Activated B cell treated with CpG ODN at 0.5 μM for 24 hours (primary cell): ENCODE results near the gene SUFU. TPM values are rescaled to one million over a fixed set of nuclear protein-coding genes. Genes with fewer than 3 reads are reported as not detected.
A peak's percentile ranks its signal among the peaks of the same experiment; 100 is the strongest.

Source experiments
- ATAC-seq: fragments of 200-7000 bp; cut with Tn5 transposase; one replicate; pipeline ENCODE4 v1.10.0; 2021; ENCODE audit warnings: low read depth, mild to moderate bottlenecking, moderate library complexity
- CTCF ChIA-PET: fragments of 350-600 bp; sonication (Branson Sonifier 250); formaldehyde crosslinking; loops from one replicate; lab custom pipeline; 2021; ENCODE audit warnings: antibody characterized with exemption; lab: Charles Lee
- POLR2A ChIA-PET: fragments of 350-600 bp; sonication (Branson Sonifier 250); formaldehyde crosslinking; loops from one replicate; lab custom pipeline; 2021; ENCODE audit warnings: antibody characterized with exemption; lab: Charles Lee
- DNase-seq: peaks from one replicate; pipeline ENCODE4 v3.0.0; 2022
- H3K27ac Mint-ChIP-seq: one replicate; pipeline ENCODE4 v1.8.0; 2020; ENCODE audit warnings: mixed read lengths
- H3K27me3 Mint-ChIP-seq: one replicate; pipeline ENCODE4 v1.8.0; 2021; ENCODE audit warnings: mixed read lengths
- H3K36me3 Mint-ChIP-seq: one replicate; pipeline ENCODE4 v1.8.0; 2021; ENCODE audit warnings: low read depth, mixed read lengths
- H3K4me1 Mint-ChIP-seq: one replicate; pipeline ENCODE4 v1.8.0; 2021; ENCODE audit warnings: mixed read lengths
- H3K4me3 Mint-ChIP-seq: one replicate; pipeline ENCODE4 v1.8.0; 2020; ENCODE audit warnings: mild to moderate bottlenecking, mixed read lengths
- H3K9me3 Mint-ChIP-seq: one replicate; pipeline ENCODE4 v1.8.0; 2020; ENCODE audit warnings: mixed read lengths
- intact Hi-C: fragments of 100-400 bp; cut with micrococcal nuclease; formaldehyde crosslinking; loops from one replicate; pipeline ENCODE4 v1.15.1; 2024
- total RNA-seq: library from RNA; stranded (reverse); gene quantifications from 2 replicates; pipeline ENCODE4 v1.2.3, GENCODE V29; 2022
- TF ChIP-seq, protein P1 (sequence below): fragments of 200-600 bp; IDR thresholded peaks from one replicate; pipeline ENCODE4 v1.8.0; 2022; ENCODE audit warnings: antibody characterized with exemption, mild to moderate bottlenecking

SUFU gene
- total RNA-seq, 1 donor from 2014 or later = 7.4 TPM

DNA sequence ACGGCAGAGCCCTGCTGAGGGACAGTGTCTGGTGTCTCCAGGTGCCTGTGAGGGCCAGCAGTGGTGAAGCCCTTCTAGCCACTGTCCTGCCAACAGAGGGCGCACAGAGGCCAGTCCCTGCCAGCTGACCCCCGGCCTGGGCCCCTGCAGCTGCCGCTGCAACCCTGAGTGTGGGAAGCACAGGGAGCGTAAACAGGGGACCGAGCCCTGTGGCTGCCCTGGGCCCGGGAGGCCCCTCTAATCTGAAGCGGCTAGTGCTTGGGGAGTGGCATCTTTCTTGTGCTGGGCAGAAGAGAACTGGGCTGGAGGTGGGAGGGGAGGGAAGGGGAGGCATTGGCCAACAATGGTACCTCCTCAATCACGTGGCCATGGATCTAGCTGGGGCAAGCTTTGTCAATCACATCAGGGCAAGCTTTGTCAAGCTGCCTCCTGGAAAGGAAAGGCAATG, 175.1 kb downstream of the SUFU start:
- intact Hi-C loops = loop anchor here (5.0 kb wide), 1 partner anchor 33 kb away; the partner anchor contains the start of genes ARL3 and SFXN2
- no peak for ATAC-seq
- TF ChIP-seq, protein P1, sequence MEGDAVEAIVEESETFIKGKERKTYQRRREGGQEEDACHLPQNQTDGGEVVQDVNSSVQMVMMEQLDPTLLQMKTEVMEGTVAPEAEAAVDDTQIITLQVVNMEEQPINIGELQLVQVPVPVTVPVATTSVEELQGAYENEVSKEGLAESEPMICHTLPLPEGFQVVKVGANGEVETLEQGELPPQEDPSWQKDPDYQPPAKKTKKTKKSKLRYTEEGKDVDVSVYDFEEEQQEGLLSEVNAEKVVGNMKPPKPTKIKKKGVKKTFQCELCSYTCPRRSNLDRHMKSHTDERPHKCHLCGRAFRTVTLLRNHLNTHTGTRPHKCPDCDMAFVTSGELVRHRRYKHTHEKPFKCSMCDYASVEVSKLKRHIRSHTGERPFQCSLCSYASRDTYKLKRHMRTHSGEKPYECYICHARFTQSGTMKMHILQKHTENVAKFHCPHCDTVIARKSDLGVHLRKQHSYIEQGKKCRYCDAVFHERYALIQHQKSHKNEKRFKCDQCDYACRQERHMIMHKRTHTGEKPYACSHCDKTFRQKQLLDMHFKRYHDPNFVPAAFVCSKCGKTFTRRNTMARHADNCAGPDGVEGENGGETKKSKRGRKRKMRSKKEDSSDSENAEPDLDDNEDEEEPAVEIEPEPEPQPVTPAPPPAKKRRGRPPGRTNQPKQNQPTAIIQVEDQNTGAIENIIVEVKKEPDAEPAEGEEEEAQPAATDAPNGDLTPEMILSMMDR = no peak
- no peaks in the 10 kb centered on the region for H3K9me3 Mint-ChIP-seq
- CTCF ChIA-PET = interaction anchor here (0.8 to 1.5 kb wide), 7 partner anchors 9 to 223 kb away, joined by 3 to 4 read pairs (median 3); no protein-coding TSS in a partner anchor
- H3K36me3 Mint-ChIP-seq = peaks cover 9% of the 10 kb centered on the region
- H3K4me1 Mint-ChIP-seq = peaks cover 34% of the 10 kb centered on the region
- no peaks in the 10 kb centered on the region for H3K27me3 Mint-ChIP-seq
- H3K4me3 Mint-ChIP-seq = no peak overlapping the region
- POLR2A ChIA-PET = interaction anchor here (1.2 to 2.1 kb wide), 2 partner anchors 33 to 37 kb away, joined by 8 to 9 read pairs; no protein-coding TSS in a partner anchor
- DNase-seq = peak; percentile 34
- no peak overlapping the region for H3K27ac Mint-ChIP-seq

DNA sequence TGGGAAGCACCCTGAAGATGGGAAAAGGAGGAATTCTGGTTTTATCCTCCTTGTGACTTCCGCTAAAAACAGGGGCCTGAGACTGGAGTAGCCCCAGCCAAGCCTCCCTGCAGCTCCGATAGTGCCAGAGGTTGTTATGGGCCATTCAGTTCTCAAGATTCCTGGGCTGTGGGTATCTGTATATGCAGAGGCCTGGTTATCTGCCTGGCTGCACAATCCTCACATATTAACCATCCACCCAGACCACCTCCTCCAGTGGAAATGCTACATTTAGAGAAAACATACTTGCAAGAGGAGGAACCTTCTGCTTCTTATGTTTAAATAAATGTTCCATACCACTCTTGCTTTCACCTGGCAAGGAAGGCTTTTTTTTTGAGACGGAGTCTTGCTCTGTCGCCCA, 175.8 kb downstream of the SUFU start:
- peaks cover 26% of the 10 kb centered on the region for H3K4me1 Mint-ChIP-seq
- no peaks in the 10 kb centered on the region for H3K27me3 Mint-ChIP-seq
- ATAC-seq = no peak
- intact Hi-C loops = loop anchor here (5.0 kb wide), 1 partner anchor 33 kb away; the partner anchor contains the start of genes ARL3 and SFXN2
- ChIA-PET CTCF (interaction anchor here (1.1 to 1.5 kb wide), 2 partner anchors 9 to 222 kb away, joined by 3 to 4 read pairs; no protein-coding TSS in a partner anchor), POLR2A (interaction anchor here (0.5 to 2.1 kb wide), 3 partner anchors 8 to 37 kb away, joined by 3 to 9 read pairs (median 4); no protein-coding TSS in a partner anchor)
- H3K36me3 Mint-ChIP-seq = peaks cover 11% of the 10 kb centered on the region
- no peak overlapping the region for H3K4me3 Mint-ChIP-seq
- TF ChIP-seq, protein P1 = no peak
- H3K27ac Mint-ChIP-seq = no peak overlapping the region
- no peak for DNase-seq
- no peaks in the 10 kb centered on the region for H3K9me3 Mint-ChIP-seq

DNA sequence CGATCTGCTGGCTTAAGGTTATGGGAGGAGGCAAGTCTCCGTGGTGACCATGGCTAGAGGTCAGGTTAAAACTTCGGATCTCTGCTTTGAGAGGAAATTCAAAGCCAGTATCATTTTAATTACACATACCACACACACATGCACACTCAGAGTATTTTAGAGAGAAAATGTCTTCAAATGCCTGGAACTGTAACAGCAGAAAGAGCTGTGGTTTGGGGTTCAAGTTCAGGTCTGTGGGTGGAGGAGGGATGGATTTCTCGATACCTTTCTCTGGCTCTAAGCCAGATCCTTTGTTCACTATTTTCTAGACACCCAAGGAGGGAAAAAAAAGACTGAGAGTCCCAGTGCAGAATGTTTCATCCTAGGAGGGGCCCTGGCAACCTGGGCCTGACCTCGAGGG, 177.9 kb downstream of the SUFU start:
- peaks cover 18% of the 10 kb centered on the region for H3K36me3 Mint-ChIP-seq
- peaks cover 5% of the 10 kb centered on the region for H3K4me1 Mint-ChIP-seq
- H3K4me3 Mint-ChIP-seq = no peak overlapping the region
- ATAC-seq (no peak), DNase-seq (no peak)
- ChIA-PET POLR2A (no interaction called here), CTCF (no interaction called here)
- H3K27ac Mint-ChIP-seq = no peak overlapping the region
- H3K9me3 Mint-ChIP-seq = no peaks in the 10 kb centered on the region
- TF ChIP-seq, protein P1 = no peak
- intact Hi-C loops = no loop called here
- no peaks in the 10 kb centered on the region for H3K27me3 Mint-ChIP-seq

DNA sequence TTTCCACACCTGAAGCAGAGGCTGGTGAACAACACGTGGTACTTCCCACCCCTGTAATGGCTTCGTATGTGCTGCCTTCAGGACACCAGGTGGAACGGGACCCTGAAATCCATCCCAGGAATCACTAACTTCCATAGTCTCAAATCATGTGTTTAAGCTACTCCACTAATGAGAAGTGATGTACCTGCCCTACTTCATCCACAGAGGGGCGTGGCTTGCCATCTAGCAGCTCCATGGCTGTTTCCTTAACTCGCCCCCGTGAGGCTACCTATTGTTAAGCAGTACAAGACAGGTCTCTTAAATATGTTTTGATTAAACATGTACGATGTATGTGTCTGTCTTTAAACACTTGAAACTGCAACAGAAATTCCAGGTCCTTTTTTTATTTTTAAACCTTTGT, 178.6 kb downstream of the SUFU start:
- Mint-ChIP-seq H3K4me3 (no peak overlapping the region), H3K27me3 (no peaks in the 10 kb centered on the region), H3K27ac (no peak overlapping the region), H3K36me3 (peaks cover 18% of the 10 kb centered on the region), H3K9me3 (no peaks in the 10 kb centered on the region), H3K4me1 (peaks cover 4% of the 10 kb centered on the region)
- no peak for ATAC-seq
- ChIA-PET POLR2A (interaction anchor here (0.7 kb wide), 1 partner anchor 9 kb away, joined by 3 read pairs; no protein-coding TSS in a partner anchor), CTCF (no interaction called here)
- intact Hi-C loops = no loop called here
- TF ChIP-seq, protein P1 = no peak
- DNase-seq = no peak

DNA sequence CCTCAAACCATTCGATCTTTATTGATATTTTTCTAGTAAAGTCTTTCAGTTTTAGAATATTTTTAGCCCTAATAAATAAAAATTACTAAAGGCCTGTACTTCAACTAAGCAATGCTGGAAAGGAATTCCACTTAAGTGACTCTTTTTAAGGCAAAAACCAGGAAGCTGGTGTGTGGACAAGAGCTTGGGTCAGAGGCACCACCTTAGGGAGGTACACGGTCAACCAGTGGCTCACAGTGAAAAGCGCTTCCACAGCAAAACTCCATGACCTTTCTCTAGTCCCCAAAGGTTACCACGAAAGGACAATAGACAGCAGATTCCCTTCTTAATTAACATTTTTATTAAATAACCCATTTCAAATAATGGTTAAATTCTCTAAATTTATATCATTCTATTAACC, 179.2 kb downstream of the SUFU start:
- ChIA-PET CTCF (no interaction called here), POLR2A (interaction anchor here (0.7 kb wide), 1 partner anchor 10 kb away, joined by 3 read pairs; no protein-coding TSS in a partner anchor)
- DNase-seq (no peak), ATAC-seq (no peak)
- intact Hi-C loops = no loop called here
- Mint-ChIP-seq H3K4me1 (peaks cover 4% of the 10 kb centered on the region), H3K27me3 (no peaks in the 10 kb centered on the region), H3K9me3 (no peaks in the 10 kb centered on the region), H3K4me3 (no peak overlapping the region), H3K27ac (no peak overlapping the region), H3K36me3 (peaks cover 18% of the 10 kb centered on the region)
- TF ChIP-seq, protein P1 = no peak

Other genes with a start within 250 kb of the SUFU start
- 550 and 622 TPM in 2 replicates for gene NFKB2, start 108.3 kb upstream of the SUFU start, total RNA-seq
- gene PSD, start 85.2 kb upstream of the SUFU start, total RNA-seq = 1.4 and 1.5 TPM in 2 replicates
- 15.7 and 18.9 TPM in 2 replicates for gene FBXL15, start 83.1 kb upstream of the SUFU start, total RNA-seq
- gene CUEDC2, start 71.4 kb upstream of the SUFU start, total RNA-seq = 43.7 and 46.0 TPM in 2 replicates
- gene C10orf95, start 52.4 kb upstream of the SUFU start, total RNA-seq = 0.35 and 0.51 TPM in 2 replicates
- 55.1 and 71.9 TPM in 2 replicates for gene ACTR1A, start 1.3 kb upstream of the SUFU start, total RNA-seq
- gene TRIM8, start 140.5 kb downstream of the SUFU start, total RNA-seq = 48.2 and 52.5 TPM in 2 replicates
- gene ARL3, start 210.4 kb downstream of the SUFU start, total RNA-seq = 4.1 and 5.1 TPM in 2 replicates
- 22.1 and 28.9 TPM in 2 replicates for gene SFXN2, start 210.7 kb downstream of the SUFU start, total RNA-seq
- gene WBP1L, start 240.0 kb downstream of the SUFU start, total RNA-seq = 30.5 and 30.8 TPM in 2 replicates